ENCODE data around the gene TMEM140. TPM values are rescaled to one million over a fixed set of nuclear protein-coding genes. Genes with fewer than 3 reads are reported as not detected.
A peak's percentile ranks its signal among the peaks of the same experiment; 100 is the strongest.

The TMEM140 gene
- total and polyA plus RNA-seq, 9 of the 15 experiments (the other 6 are each of a cell fraction or from before 2014, with no cell fraction given): 0.03 to 0.82 (median 0.23) TPM

DNA sequence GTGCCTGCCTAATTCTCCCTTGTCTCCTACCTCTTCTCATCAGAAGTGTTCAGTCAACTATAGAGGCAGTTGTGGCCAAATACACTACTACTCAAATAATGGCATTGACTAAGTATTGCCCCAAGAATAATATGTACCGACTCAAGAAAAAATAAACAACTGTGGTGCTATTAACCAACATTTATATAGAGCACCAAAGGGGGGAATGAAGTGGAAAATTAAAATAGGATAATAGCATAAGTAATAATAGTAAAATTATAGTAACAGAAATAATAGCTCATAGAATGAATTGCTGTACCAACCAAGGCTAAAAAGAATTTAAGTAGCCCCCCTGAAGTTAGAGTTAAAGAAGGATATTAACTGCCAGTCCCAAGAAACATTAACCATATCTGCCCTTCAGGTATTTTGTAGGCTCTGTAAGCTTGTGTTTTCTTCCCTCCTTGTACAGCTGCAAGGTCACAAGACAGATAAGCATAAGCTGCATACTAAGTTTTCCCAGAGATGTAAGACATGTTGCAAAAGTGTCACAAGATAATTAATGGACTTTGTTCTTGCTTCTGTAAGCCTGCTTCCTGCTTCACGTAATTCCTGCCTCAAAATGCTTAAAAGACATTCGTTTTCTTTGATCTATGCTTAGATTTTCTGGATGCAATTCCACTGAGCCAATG, 33.5 kb downstream of the TMEM140 start (continued):
- TF ChIP-seq STAT5A (IDR thresholded peaks at IDR 0.05; ENCODE audit: borderline replicate concordance, low read length) (no peak), ESRRA (IDR thresholded peaks at IDR 0.05; ENCODE audit: borderline replicate concordance, low read depth) (peak; percentile 51; the same call in 1 of the 2 replicates), ZFP1 (CRISPR knock-in tag; IDR thresholded peaks at IDR 0.05) (peak; percentile 28; the same call in 1 of the 2 replicates), SMAD1 (IDR thresholded peaks at IDR 0.05; ENCODE audit: low read depth, low read length, partially characterized antibody) (no peak), SMARCE1 (IDR thresholded peaks at IDR 0.05) (no peak), MAFG (tag; conservative IDR thresholded peaks at IDR 0.05) (no peak), TCF7L2 (IDR thresholded peaks at IDR 0.05; ENCODE audit: low read depth, low read length) (no peak), ZNF124 (CRISPR knock-in tag; IDR thresholded peaks at IDR 0.05) (no peak), CHD1 (IDR thresholded peaks at IDR 0.05; ENCODE audit: low read length) (no peak), SRSF9 (IDR thresholded peaks at IDR 0.05; ENCODE audit: borderline replicate concordance, low read depth, low read length) (no peak), TRIM24 (IDR thresholded peaks at IDR 0.05) (peak in 1 of 2 experiments; percentile 75; a peak in 3 of 4 replicates), SNRNP70 (optimal IDR thresholded peaks at IDR 0.05; ENCODE audit: low read depth, low read length) (no peak), ASH1L (IDR thresholded peaks at IDR 0.05; ENCODE audit: borderline replicate concordance, low read depth, partially characterized antibody) (no peak), PTRF (tag; IDR thresholded peaks at IDR 0.05) (no peak), CTBP1 (IDR thresholded peaks at IDR 0.05; ENCODE audit: borderline replicate concordance) (no peak), EWSR1 (IDR thresholded peaks at IDR 0.05; ENCODE audit: borderline replicate concordance, low read depth, partially characterized antibody) (no peak), SIX5 (IDR thresholded peaks at IDR 0.05; ENCODE audit: borderline replicate concordance in 1 of 2, insufficient read depth in 1 of 2, low read depth in 1 of 2, low read length in 2 of 2) (no peak), MAZ (CRISPR knock-in tag; conservative IDR thresholded peaks at IDR 0.05 in 1 of 2, IDR thresholded peaks at IDR 0.05 in 1 of 2) (no peak), RBFOX2 (IDR thresholded peaks at IDR 0.05; ENCODE audit: low read depth, low read length) (no peak), ZNF444 (CRISPR knock-in tag; IDR thresholded peaks at IDR 0.05) (no peak), MEIS2 (IDR thresholded peaks at IDR 0.05; ENCODE audit: partially characterized antibody) (peak; percentile 83)
- TF ChIP-seq, protein P1, sequence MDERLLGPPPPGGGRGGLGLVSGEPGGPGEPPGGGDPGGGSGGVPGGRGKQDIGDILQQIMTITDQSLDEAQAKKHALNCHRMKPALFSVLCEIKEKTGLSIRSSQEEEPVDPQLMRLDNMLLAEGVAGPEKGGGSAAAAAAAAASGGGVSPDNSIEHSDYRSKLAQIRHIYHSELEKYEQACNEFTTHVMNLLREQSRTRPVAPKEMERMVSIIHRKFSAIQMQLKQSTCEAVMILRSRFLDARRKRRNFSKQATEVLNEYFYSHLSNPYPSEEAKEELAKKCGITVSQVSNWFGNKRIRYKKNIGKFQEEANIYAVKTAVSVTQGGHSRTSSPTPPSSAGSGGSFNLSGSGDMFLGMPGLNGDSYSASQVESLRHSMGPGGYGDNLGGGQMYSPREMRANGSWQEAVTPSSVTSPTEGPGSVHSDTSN (CRISPR knock-in tag; IDR thresholded peaks at IDR 0.05; ENCODE audit: low read depth): no peak
- TF ChIP-seq, protein P1 (tag; conservative IDR thresholded peaks at IDR 0.05; ENCODE audit: low read depth): 0 out of 2 replicates have a peak, but pooled peaks have one; percentile 47
- TF ChIP-seq, protein P2, sequence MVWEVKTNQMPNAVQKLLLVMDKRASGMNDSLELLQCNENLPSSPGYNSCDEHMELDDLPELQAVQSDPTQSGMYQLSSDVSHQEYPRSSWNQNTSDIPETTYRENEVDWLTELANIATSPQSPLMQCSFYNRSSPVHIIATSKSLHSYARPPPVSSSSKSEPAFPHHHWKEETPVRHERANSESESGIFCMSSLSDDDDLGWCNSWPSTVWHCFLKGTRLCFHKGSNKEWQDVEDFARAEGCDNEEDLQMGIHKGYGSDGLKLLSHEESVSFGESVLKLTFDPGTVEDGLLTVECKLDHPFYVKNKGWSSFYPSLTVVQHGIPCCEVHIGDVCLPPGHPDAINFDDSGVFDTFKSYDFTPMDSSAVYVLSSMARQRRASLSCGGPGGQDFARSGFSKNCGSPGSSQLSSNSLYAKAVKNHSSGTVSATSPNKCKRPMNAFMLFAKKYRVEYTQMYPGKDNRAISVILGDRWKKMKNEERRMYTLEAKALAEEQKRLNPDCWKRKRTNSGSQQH (CRISPR knock-in tag; IDR thresholded peaks at IDR 0.05): no peak

Data from K562 (cell line).